ENCODE data around the gene LCT.

DNA sequence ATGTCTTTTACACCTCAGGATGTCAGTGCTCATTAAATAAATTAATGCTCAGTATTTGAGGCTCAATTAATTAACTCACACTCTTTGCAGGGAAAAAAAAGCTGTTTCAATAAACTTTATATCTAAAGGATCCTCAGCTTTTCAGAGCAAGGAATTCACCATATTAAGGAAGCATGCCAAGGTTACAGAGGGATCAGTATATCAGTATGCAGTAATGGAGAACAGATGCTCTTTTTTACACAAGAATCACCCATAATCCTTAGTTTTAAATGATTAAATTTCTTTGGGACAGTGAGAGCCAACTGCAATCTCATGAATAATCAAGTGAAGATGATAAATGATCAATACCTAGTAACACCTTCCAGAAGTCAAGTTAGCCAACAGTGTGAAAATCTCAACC is 14.9 kb upstream of the LCT start:
- TF ChIP-seq, protein P1, sequence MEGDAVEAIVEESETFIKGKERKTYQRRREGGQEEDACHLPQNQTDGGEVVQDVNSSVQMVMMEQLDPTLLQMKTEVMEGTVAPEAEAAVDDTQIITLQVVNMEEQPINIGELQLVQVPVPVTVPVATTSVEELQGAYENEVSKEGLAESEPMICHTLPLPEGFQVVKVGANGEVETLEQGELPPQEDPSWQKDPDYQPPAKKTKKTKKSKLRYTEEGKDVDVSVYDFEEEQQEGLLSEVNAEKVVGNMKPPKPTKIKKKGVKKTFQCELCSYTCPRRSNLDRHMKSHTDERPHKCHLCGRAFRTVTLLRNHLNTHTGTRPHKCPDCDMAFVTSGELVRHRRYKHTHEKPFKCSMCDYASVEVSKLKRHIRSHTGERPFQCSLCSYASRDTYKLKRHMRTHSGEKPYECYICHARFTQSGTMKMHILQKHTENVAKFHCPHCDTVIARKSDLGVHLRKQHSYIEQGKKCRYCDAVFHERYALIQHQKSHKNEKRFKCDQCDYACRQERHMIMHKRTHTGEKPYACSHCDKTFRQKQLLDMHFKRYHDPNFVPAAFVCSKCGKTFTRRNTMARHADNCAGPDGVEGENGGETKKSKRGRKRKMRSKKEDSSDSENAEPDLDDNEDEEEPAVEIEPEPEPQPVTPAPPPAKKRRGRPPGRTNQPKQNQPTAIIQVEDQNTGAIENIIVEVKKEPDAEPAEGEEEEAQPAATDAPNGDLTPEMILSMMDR (IDR thresholded peaks at IDR 0.05): no peak
- TF ChIP-seq POLR2AphosphoS5 (IDR thresholded peaks at IDR 0.05) (no peak), POLR2A (IDR thresholded peaks at IDR 0.05) (no peak)
